Neural progenitor cell (in vitro differentiated cells): ENCODE data around the gene SWAP70. TPM values are rescaled to one million over a fixed set of nuclear protein-coding genes. Genes with fewer than 3 reads are reported as not detected.

Source experiments
- DNase-seq: peaks from one replicate; pipeline ENCODE4 v3.0.0-alpha.2; 2016; ENCODE audit warnings: low spot score
- H2AFZ ChIP-seq: fragments of 200-600 bp; sonication (generic); replicated peaks from 2 replicates; pipeline ENCODE4 v1.6.1; 2016; ENCODE audit warnings: antibody characterized with exemption
- H3F3A ChIP-seq: fragments of 200-600 bp; sonication (generic); 2 replicates; pipeline ENCODE4 v1.6.1; 2016; ENCODE audit warnings: antibody characterized with exemption, low read depth
- H3K27ac ChIP-seq: fragments of 200-600 bp; sonication (generic); 2 replicates; pipeline ENCODE4 v1.5.1; 2016; ENCODE audit warnings: mild to moderate bottlenecking
- H3K27me3 ChIP-seq: fragments of 200-600 bp; sonication (generic); 2 replicates; pipeline ENCODE4 v1.6.1; 2016; ENCODE audit warnings: mild to moderate bottlenecking, moderate library complexity
- H3K36me3 ChIP-seq: fragments of 200-600 bp; sonication (generic); 2 replicates; pipeline ENCODE4 v1.5.1; 2016
- H3K4me1 ChIP-seq: fragments of 200-600 bp; sonication (generic); 2 replicates; pipeline ENCODE4 v1.6.1; 2016; ENCODE audit warnings: mixed run types
- H3K4me2 ChIP-seq: fragments of 200-600 bp; sonication (generic); 2 replicates; pipeline ENCODE4 v1.6.1; 2016
- H3K4me3 ChIP-seq: fragments of 200-600 bp; sonication (generic); 2 replicates; pipeline ENCODE4 v1.5.1; 2016
- H3K79me2 ChIP-seq: fragments of 200-600 bp; sonication (generic); 2 replicates; pipeline ENCODE4 v1.6.1; 2016; ENCODE audit warnings: low read depth
- H3K9ac ChIP-seq: fragments of 200-600 bp; sonication (generic); 2 replicates; pipeline ENCODE4 v1.6.1; 2016
- H3K9me3 ChIP-seq: fragments of 200-600 bp; sonication (generic); 2 replicates; pipeline ENCODE4 v1.5.1; 2016; ENCODE audit warnings: low read depth
- H4K20me1 ChIP-seq: fragments of 200-600 bp; sonication (generic); 2 replicates; pipeline ENCODE4 v1.6.1; 2016; ENCODE audit warnings: low read depth
- H3K27ac Mint-ChIP-seq: 3 replicates; pipeline ENCODE4 v1.8.0; 2021; ENCODE audit warnings: mixed read lengths
- H3K27me3 Mint-ChIP-seq: 2 replicates; pipeline ENCODE4 v1.8.0; 2022; ENCODE audit warnings: low read depth, mild to moderate bottlenecking, inconsistent platforms, moderate library complexity, mixed read lengths; ENCODE audit not compliant: insufficient read depth
- H3K36me3 Mint-ChIP-seq: 3 replicates; pipeline ENCODE4 v1.8.0; 2021; ENCODE audit warnings: mixed read lengths
- H3K4me1 Mint-ChIP-seq: 3 replicates; pipeline ENCODE4 v1.8.0; 2021; ENCODE audit warnings: mixed read lengths
- H3K4me3 Mint-ChIP-seq: 3 replicates; pipeline ENCODE4 v1.8.0; 2021; ENCODE audit warnings: mild to moderate bottlenecking, moderate library complexity, mixed read lengths
- H3K9me3 Mint-ChIP-seq: 3 replicates; pipeline ENCODE4 v1.8.0; 2020; ENCODE audit warnings: mixed read lengths
- EZH2 ChIP-seq: fragments of 200-600 bp; sonication (generic); IDR thresholded peaks from 2 replicates; pipeline ENCODE4 v1.6.1; 2017; ENCODE audit warnings: antibody characterized with exemption, mild to moderate bottlenecking, moderate library complexity
- EZH2phosphoT487 ChIP-seq: fragments of 200-600 bp; sonication (generic); IDR thresholded peaks from 2 replicates; pipeline ENCODE4 v1.6.1; 2017; ENCODE audit warnings: antibody characterized with exemption
- total RNA-seq: library from RNA; depleted of rRNA; stranded (reverse); fragments of >200 nt; gene quantifications from 2 replicates; pipeline ENCODE4 v1.2.3, GENCODE V29; 2015; ENCODE audit warnings: low replicate concordance
- TF ChIP-seq, protein P1 (sequence below): fragments of 200-600 bp; sonication (generic); IDR thresholded peaks from 2 replicates; pipeline ENCODE4 v1.5.1; 2017; ENCODE audit warnings: antibody characterized with exemption, mild to moderate bottlenecking

SWAP70 gene
- total RNA-seq, 1 donor from 2014 or later: 25.5 TPM

DNA sequence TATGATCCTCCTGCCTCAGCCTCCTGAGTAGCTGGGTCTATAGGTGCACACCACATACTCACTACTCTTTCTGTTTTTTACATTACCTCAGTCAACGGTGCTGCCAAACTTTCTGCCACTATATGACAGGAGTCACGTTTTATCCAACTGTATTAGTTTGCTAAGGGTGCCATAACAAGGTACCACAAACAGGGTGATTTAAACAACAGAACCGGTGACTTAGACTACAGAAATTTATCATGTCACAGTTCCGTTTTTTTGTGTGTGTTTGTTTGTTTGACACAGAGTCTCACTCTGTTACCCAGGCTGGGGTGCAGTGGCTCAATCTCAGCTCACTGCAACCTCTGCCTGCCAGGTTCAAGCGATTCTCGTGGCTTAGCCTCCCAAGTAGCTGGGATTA lies 6.3 kb upstream of the SWAP70 start:
- Histone ChIP-seq H3K4me3 (no peak overlapping the region), H2AFZ (no peak overlapping the region), H3K79me2 (no peaks in the 10 kb centered on the region), H3K27ac (no peak overlapping the region), H3K9me3 (no peaks in the 10 kb centered on the region), H3K36me3 (no peaks in the 10 kb centered on the region), H3K4me1 (no peaks in the 10 kb centered on the region), H3K9ac (no peak overlapping the region), H3K4me2 (no peak overlapping the region), H3F3A (peaks cover 7% of the 10 kb centered on the region), H3K27me3 (no peaks in the 10 kb centered on the region), H4K20me1 (no peaks in the 10 kb centered on the region)
- Mint-ChIP-seq H3K4me3 (no peak overlapping the region), H3K4me1 (peaks cover under 1% of the 10 kb centered on the region), H3K36me3 (no peaks in the 10 kb centered on the region), H3K9me3 (peaks cover 6% of the 10 kb centered on the region), H3K27me3 (no peaks in the 10 kb centered on the region), H3K27ac (no peak overlapping the region)
- no peak for DNase-seq
- TF ChIP-seq, protein P1, sequence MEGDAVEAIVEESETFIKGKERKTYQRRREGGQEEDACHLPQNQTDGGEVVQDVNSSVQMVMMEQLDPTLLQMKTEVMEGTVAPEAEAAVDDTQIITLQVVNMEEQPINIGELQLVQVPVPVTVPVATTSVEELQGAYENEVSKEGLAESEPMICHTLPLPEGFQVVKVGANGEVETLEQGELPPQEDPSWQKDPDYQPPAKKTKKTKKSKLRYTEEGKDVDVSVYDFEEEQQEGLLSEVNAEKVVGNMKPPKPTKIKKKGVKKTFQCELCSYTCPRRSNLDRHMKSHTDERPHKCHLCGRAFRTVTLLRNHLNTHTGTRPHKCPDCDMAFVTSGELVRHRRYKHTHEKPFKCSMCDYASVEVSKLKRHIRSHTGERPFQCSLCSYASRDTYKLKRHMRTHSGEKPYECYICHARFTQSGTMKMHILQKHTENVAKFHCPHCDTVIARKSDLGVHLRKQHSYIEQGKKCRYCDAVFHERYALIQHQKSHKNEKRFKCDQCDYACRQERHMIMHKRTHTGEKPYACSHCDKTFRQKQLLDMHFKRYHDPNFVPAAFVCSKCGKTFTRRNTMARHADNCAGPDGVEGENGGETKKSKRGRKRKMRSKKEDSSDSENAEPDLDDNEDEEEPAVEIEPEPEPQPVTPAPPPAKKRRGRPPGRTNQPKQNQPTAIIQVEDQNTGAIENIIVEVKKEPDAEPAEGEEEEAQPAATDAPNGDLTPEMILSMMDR: no peak
- no peak for TF ChIP-seq EZH2phosphoT487

DNA sequence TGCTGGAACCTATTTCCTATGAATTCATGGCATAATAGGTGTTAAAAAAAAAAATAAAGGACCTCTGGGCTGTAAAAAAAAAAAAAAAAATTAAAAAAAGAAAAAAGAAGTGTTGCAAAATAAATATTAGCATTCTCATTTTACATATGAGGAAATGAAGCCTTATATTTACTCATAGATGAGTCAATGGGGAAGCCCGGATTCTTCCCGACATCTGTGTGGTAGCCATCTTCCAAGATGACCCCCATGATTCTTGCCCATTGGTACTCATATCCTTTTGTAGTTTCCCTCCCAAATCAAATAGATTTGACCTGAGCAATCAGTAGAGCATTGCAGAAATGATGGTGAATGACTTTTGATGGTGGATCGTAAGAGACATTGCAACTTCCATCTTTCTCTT lies 3.0 kb upstream of the SWAP70 start:
- Mint-ChIP-seq H3K27ac (no peak overlapping the region), H3K27me3 (peaks cover 4% of the 10 kb centered on the region)
- H3K4me3 ChIP-seq: no peak overlapping the region

DNA sequence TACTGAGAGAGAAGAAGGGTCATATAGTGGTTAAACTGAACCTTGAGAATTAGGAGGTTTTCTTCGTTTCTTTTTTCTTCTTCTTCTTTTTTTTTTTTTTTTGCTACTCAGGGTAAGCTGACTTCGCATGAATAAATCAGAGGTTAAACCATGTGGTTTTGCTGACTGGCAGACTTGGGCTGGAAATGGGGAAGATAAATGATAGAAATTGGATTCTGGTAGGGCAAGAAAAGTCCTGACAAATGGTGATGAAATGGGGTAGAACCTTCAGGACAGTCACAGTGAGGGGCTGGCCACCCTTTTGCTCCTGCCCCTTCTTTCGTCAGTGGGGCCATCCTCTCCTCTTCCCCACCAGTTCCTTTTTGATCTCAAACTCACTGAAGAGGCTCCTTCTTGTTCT lies 1.6 kb upstream of the SWAP70 start:
- Mint-ChIP-seq H3K27ac (no peak overlapping the region), H3K4me1 (peaks cover 10% of the 10 kb centered on the region)
- DNase-seq: no peak

More for the DNA sequence above, 3.0 kb upstream of the SWAP70 start:
- H3K4me3 Mint-ChIP-seq: no peak overlapping the region
- H3K36me3 Mint-ChIP-seq: peaks cover 3% of the 10 kb centered on the region
- Histone ChIP-seq H3K9me3 (peaks cover 6% of the 10 kb centered on the region), H3K27ac (no peak overlapping the region), H2AFZ (no peak overlapping the region), H3K27me3 (no peaks in the 10 kb centered on the region), H3K79me2 (peaks cover 18% of the 10 kb centered on the region), H4K20me1 (no peaks in the 10 kb centered on the region), H3K4me2 (no peak overlapping the region), H3K9ac (no peak overlapping the region), H3F3A (peaks cover 17% of the 10 kb centered on the region), H3K36me3 (peaks cover 6% of the 10 kb centered on the region), H3K4me1 (no peaks in the 10 kb centered on the region)
- no peak for DNase-seq
- H3K9me3 Mint-ChIP-seq: peaks cover 12% of the 10 kb centered on the region
- H3K4me1 Mint-ChIP-seq: peaks cover 10% of the 10 kb centered on the region
- TF ChIP-seq EZH2phosphoT487: no peak
- TF ChIP-seq EZH2: no peak
- TF ChIP-seq, protein P1: no peak

More for the DNA sequence above, 1.6 kb upstream of the SWAP70 start:
- TF ChIP-seq, protein P1: no peak
- TF ChIP-seq EZH2 (no peak), EZH2phosphoT487 (no peak)
- H3K9me3 ChIP-seq: peaks cover 10% of the 10 kb centered on the region
- H3K9ac ChIP-seq: no peak overlapping the region
- no peak overlapping the region for H2AFZ ChIP-seq
- H4K20me1 ChIP-seq: no peaks in the 10 kb centered on the region
- H3K9me3 Mint-ChIP-seq: peaks cover 21% of the 10 kb centered on the region
- peaks cover 9% of the 10 kb centered on the region for H3K27me3 Mint-ChIP-seq
- peaks cover 17% of the 10 kb centered on the region for H3F3A ChIP-seq
- H3K27ac ChIP-seq: no peak overlapping the region
- H3K4me2 ChIP-seq: no peak overlapping the region
- H3K36me3 ChIP-seq: peaks cover 8% of the 10 kb centered on the region
- peak overlapping the region; percentile 76 for H3K4me3 Mint-ChIP-seq
- peaks cover 32% of the 10 kb centered on the region for H3K79me2 ChIP-seq
- no peaks in the 10 kb centered on the region for H3K4me1 ChIP-seq
- peaks cover 10% of the 10 kb centered on the region for H3K36me3 Mint-ChIP-seq
- H3K27me3 ChIP-seq: no peaks in the 10 kb centered on the region
- H3K4me3 ChIP-seq: no peak overlapping the region
